Trophoblast cell (in vitro differentiated cells and primary cell): Measurements from ENCODE around the gene DTNA.

Source experiments
- DNase-seq, 2 donors: peaks; one replicate each; pipeline ENCODE4 v3.0.0-alpha.2; 2016
- H2AFZ ChIP-seq: 2 replicates; pipeline ENCODE4 v1.6.1; 2013; ENCODE audit warnings: low read length, moderate library complexity, mild to moderate bottlenecking; ENCODE audit not compliant: insufficient read depth, poor library complexity
- H2AK5ac ChIP-seq: 2 replicates; pipeline ENCODE4 v1.6.1; 2013; ENCODE audit warnings: mild to moderate bottlenecking, low read length
- H2BK120ac ChIP-seq: 2 replicates; pipeline ENCODE4 v1.6.1; 2013; ENCODE audit warnings: low read length, mild to moderate bottlenecking, moderate library complexity; ENCODE audit not compliant: insufficient read depth, poor library complexity
- H2BK12ac ChIP-seq: 2 replicates; pipeline ENCODE4 v1.6.1; 2013; ENCODE audit warnings: mild to moderate bottlenecking, low read length, moderate library complexity
- H2BK5ac ChIP-seq: 2 replicates; pipeline ENCODE4 v1.6.1; 2013; ENCODE audit warnings: low read length, low read depth, moderate library complexity, mild to moderate bottlenecking; ENCODE audit not compliant: poor library complexity
- H3K14ac ChIP-seq: 2 replicates; pipeline ENCODE4 v1.6.1; 2013; ENCODE audit warnings: mild to moderate bottlenecking, low read length
- H3K18ac ChIP-seq: 2 replicates; pipeline ENCODE4 v1.6.1; 2013; ENCODE audit warnings: mild to moderate bottlenecking, low read length
- H3K23ac ChIP-seq: 2 replicates; pipeline ENCODE4 v1.6.1; 2013; ENCODE audit warnings: low read length
- H3K27ac ChIP-seq: 2 replicates; pipeline ENCODE4 v1.5.1; 2013; ENCODE audit warnings: low read depth, mild to moderate bottlenecking, inconsistent platforms, low read length, moderate library complexity
- H3K27me3 ChIP-seq: 2 replicates; pipeline ENCODE4 v1.6.1; 2013; ENCODE audit warnings: inconsistent platforms, mild to moderate bottlenecking, low read length, moderate library complexity; ENCODE audit not compliant: insufficient read depth
- H3K36me3 ChIP-seq, 2 experiments: 1 replicate in 1 of 2; 2 replicates in 1 of 2; pipeline ENCODE4 v1.6.1; 2013; ENCODE audit warnings: low read length in 2 of 2, mild to moderate bottlenecking in 2 of 2, moderate library complexity in 1 of 2; ENCODE audit not compliant: insufficient read depth in 2 of 2, control insufficient read depth in 1 of 2
- H3K4ac ChIP-seq: 2 replicates; pipeline ENCODE4 v1.6.1; 2013; ENCODE audit warnings: low read depth, mild to moderate bottlenecking, low read length, moderate library complexity
- H3K4me1 ChIP-seq, 2 experiments: 1 replicate in 1 of 2; 2 replicates in 1 of 2; pipeline ENCODE4 v1.6.1; 2013; ENCODE audit warnings: low read length in 2 of 2, mild to moderate bottlenecking in 2 of 2, moderate library complexity in 1 of 2; ENCODE audit not compliant: insufficient read depth in 2 of 2, control insufficient read depth in 1 of 2
- H3K4me2 ChIP-seq: 2 replicates; pipeline ENCODE4 v1.6.1; 2013; ENCODE audit warnings: inconsistent platforms, mild to moderate bottlenecking, low read length, moderate library complexity
- H3K4me3 ChIP-seq: 2 replicates; pipeline ENCODE4 v1.5.1; 2013; ENCODE audit warnings: mild to moderate bottlenecking, low read depth, low read length, inconsistent platforms
- H3K79me1 ChIP-seq: one replicate; pipeline ENCODE4 v1.6.1; 2013; ENCODE audit warnings: low read length
- H3K79me2 ChIP-seq: 2 replicates; pipeline ENCODE4 v1.6.1; 2013; ENCODE audit warnings: low read length, mild to moderate bottlenecking; ENCODE audit not compliant: control insufficient read depth, insufficient read depth, poor library complexity
- H3K9ac ChIP-seq: 2 replicates; pipeline ENCODE4 v1.6.1; 2013; ENCODE audit warnings: mild to moderate bottlenecking, low read length
- H3K9me3 ChIP-seq: 2 replicates; pipeline ENCODE4 v1.6.1; 2013; ENCODE audit warnings: low read depth, mild to moderate bottlenecking, control low read depth, inconsistent platforms, low read length; ENCODE audit not compliant: insufficient read depth
- H4K12ac ChIP-seq: 2 replicates; pipeline ENCODE4 v1.6.1; 2013; ENCODE audit warnings: low read depth, mild to moderate bottlenecking, low read length, moderate library complexity
- H4K8ac ChIP-seq: 2 replicates; pipeline ENCODE4 v1.6.1; 2013; ENCODE audit warnings: low read depth, mild to moderate bottlenecking, low read length, moderate library complexity
- H4K91ac ChIP-seq: one replicate; pipeline ENCODE4 v1.6.1; 2013; ENCODE audit warnings: low read depth, mild to moderate bottlenecking, low read length, moderate library complexity
- WGBS: extraction: QIAGEN DNeasy Blood & Tissue Kit; methylation state at CpG from one replicate; pipeline ENCODE4 v1.1.7; 2013; ENCODE audit warnings: missing lambda C conversion rate; ENCODE audit not compliant: insufficient read length, insufficient coverage; ENCODE audit errors: extremely low coverage; 5-methylcytosine and 5-hydroxymethylcytosine counted together

The DTNA gene

DNA sequence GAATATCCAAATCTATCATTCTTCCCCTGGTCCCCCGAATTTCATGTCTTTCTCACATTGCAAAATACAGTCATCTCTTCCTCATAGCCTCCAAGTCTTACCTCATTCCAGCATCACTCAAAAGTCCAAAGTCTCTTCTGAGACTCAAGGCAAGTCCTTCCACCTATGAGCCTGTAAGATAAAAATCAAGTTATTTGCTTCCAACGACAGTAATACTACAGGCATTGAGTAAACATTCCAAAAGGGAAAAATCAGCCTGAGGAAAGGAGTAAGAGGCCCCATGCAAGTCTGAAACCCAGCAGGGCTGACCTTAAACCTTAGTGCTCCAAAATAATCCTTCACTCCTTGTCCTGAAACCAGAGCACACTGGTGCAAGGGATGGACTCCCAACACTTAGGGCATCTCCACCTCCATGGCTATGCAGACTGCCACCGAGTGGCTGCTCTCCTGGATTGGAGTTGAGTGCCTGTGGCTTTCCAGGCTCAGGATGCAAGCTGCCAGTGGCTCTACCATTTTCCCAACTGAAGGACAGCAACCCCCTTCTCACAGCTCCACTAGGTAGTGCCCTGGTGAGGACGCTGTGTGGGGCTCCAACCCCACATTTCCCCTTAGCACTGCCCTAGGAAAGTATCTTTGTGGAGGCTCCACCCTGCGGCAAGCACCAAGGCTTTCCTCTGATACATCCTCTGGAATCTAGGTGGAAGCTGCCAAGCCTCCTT, 16.3 kb downstream of the DTNA start:
- no peak overlapping the region for H3K4me3 ChIP-seq
- no peaks in the 10 kb centered on the region for H3K4me1 ChIP-seq
- no peaks in the 10 kb centered on the region for H3K79me2 ChIP-seq
- H2BK12ac ChIP-seq, result no peak overlapping the region
- H2AFZ ChIP-seq, result no peak overlapping the region
- H3K9me3 ChIP-seq, result no peaks in the 10 kb centered on the region
- H3K4me2 ChIP-seq, result no peak overlapping the region
- H3K18ac ChIP-seq, result no peak overlapping the region
- no peaks in the 10 kb centered on the region for H3K79me1 ChIP-seq
- no peak overlapping the region for H4K12ac ChIP-seq
- H2AK5ac ChIP-seq, result no peak overlapping the region
- H2BK5ac ChIP-seq, result no peak overlapping the region
- no peak overlapping the region for H3K4ac ChIP-seq
- no peak overlapping the region for H3K27ac ChIP-seq
- no CpG with 5 or more reads among the region's 5 CpGs for WGBS
- H3K36me3 ChIP-seq, result no peaks in the 10 kb centered on the region
- no peak overlapping the region for H2BK120ac ChIP-seq
- H3K27me3 ChIP-seq, result no peaks in the 10 kb centered on the region
- H3K23ac ChIP-seq, result no peak overlapping the region
- H3K14ac ChIP-seq, result no peak overlapping the region
- no peak overlapping the region for H3K9ac ChIP-seq
- H4K91ac ChIP-seq, result no peak overlapping the region
- DNase-seq, result peak; percentile 54 to 86
- H4K8ac ChIP-seq, result no peak overlapping the region

- Histone ChIP-seq H3K27ac (no peak overlapping the region), H3K79me1 (no peaks in the 10 kb centered on the region), H3K14ac (no peak overlapping the region), H2AFZ (no peak overlapping the region), H4K91ac (no peak overlapping the region), H3K4me2 (no peak overlapping the region), H4K12ac (no peak overlapping the region), H3K9me3 (no peaks in the 10 kb centered on the region), H3K9ac (no peak overlapping the region), H3K4me1 (peaks cover 0 to 4% of the 10 kb centered on the region in 2 experiments), H3K18ac (no peak overlapping the region), H3K4ac (no peak overlapping the region), H3K79me2 (no peaks in the 10 kb centered on the region), H3K23ac (no peak overlapping the region), H2BK12ac (no peak overlapping the region), H2BK5ac (no peak overlapping the region), H3K4me3 (no peak overlapping the region), H4K8ac (no peak overlapping the region), H2AK5ac (no peak overlapping the region), H3K36me3 (no peaks in the 10 kb centered on the region), H3K27me3 (no peaks in the 10 kb centered on the region), H2BK120ac (no peak overlapping the region)
- no CpG with 5 or more reads among the region's 2 CpGs for WGBS
- DNase-seq, result peak; percentile 21 to 63
Measured at GRCh38 chr18:34729264-34729663, 19.2 kb downstream of the DTNA start.

DNA sequence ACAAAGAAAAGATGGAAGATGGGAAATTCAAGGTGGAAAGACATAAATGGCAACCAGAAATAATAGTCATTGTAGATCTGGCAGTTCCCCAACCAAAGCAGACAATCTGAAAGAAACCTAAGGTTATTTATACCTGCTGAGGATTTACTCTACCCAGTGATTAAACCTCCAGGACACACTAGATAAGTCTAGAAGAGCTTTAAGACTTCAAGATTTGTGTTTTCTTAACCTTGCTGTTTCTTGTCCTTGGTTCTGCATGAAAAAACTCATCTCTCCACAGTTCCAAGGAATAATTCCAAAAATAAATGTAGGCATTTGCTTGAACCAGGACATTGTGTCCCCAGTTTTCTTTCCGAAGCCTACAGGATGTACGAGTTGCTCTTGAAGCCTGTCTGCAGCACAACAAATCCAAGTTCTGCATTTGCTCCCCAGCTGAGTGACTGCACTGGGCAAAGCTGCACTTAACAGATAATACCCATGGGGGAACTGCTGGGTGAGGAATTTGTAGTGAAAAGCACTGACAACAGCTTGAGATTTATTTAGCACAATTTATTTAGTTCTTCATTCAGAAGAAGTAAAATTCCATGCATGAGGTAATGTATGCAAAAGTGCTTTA, 19.8 kb downstream of the DTNA start:
- Histone ChIP-seq H3K79me1 (no peaks in the 10 kb centered on the region), H3K79me2 (no peaks in the 10 kb centered on the region), H2AFZ (no peak overlapping the region), H4K12ac (no peak overlapping the region), H3K14ac (no peak overlapping the region), H2AK5ac (no peak overlapping the region), H3K23ac (no peak overlapping the region), H3K27me3 (no peaks in the 10 kb centered on the region), H3K4me3 (no peak overlapping the region), H2BK12ac (no peak overlapping the region), H3K36me3 (no peaks in the 10 kb centered on the region), H3K18ac (no peak overlapping the region), H3K4me1 (peaks cover 0 to 5% of the 10 kb centered on the region in 2 experiments), H3K9me3 (no peaks in the 10 kb centered on the region), H4K8ac (no peak overlapping the region), H2BK5ac (no peak overlapping the region), H2BK120ac (no peak overlapping the region), H4K91ac (no peak overlapping the region), H3K4me2 (no peak overlapping the region), H3K9ac (no peak overlapping the region), H3K4ac (no peak overlapping the region), H3K27ac (no peak overlapping the region)
- WGBS, result no CpG with 5 or more reads among the region's 2 CpGs
- no peak for DNase-seq

- H3K27ac ChIP-seq, result no peak overlapping the region
- no peak overlapping the region for H3K18ac ChIP-seq
- H3K79me1 ChIP-seq, result no peaks in the 10 kb centered on the region
- no peak overlapping the region for H2BK120ac ChIP-seq
- H3K14ac ChIP-seq, result no peak overlapping the region
- no peak overlapping the region for H3K23ac ChIP-seq
- H2AFZ ChIP-seq, result no peak overlapping the region
- no peak overlapping the region for H2BK5ac ChIP-seq
- no peak overlapping the region for H3K9ac ChIP-seq
- no peak overlapping the region for H4K91ac ChIP-seq
- H3K9me3 ChIP-seq, result no peaks in the 10 kb centered on the region
- no peak overlapping the region for H3K4ac ChIP-seq
- H2AK5ac ChIP-seq, result no peak overlapping the region
- no peak overlapping the region for H2BK12ac ChIP-seq
- H4K8ac ChIP-seq, result no peak overlapping the region
- no peak overlapping the region for H3K4me3 ChIP-seq
- H4K12ac ChIP-seq, result no peak overlapping the region
- no peaks in the 10 kb centered on the region for H3K27me3 ChIP-seq
- H3K36me3 ChIP-seq, result no peaks in the 10 kb centered on the region
- H3K79me2 ChIP-seq, result no peaks in the 10 kb centered on the region
- no peak overlapping the region for H3K4me2 ChIP-seq
- no peak for DNase-seq
- H3K4me1 ChIP-seq, result peaks cover 0 to 5% of the 10 kb centered on the region in 2 experiments
Measured at GRCh38 chr18:34730774-34731173, 20.7 kb downstream of the DTNA start.
